ENCODE results near the gene EFCAB8.

The EFCAB8 gene

DNA sequence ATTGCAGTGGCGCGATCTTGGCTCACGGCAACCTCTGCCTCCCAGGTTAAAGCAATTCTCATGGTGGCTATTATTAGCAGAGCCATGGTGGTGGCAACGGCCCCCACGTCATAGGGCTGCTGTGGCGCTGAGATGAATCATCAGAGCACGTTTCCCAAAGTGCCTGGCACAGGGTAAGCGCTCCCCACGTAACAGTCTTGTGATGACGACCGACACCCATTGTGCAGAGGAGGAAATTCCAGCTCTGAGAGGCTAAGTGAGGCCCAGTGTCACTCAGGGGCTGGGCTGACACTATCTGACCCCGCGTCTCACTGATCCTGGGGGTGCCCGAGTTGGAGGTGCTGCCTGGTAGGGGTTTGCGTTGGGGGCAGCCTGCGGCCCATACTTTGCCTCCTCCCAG lies 129.3 kb downstream of the EFCAB8 start:
- DNase-seq = no peak

DNA sequence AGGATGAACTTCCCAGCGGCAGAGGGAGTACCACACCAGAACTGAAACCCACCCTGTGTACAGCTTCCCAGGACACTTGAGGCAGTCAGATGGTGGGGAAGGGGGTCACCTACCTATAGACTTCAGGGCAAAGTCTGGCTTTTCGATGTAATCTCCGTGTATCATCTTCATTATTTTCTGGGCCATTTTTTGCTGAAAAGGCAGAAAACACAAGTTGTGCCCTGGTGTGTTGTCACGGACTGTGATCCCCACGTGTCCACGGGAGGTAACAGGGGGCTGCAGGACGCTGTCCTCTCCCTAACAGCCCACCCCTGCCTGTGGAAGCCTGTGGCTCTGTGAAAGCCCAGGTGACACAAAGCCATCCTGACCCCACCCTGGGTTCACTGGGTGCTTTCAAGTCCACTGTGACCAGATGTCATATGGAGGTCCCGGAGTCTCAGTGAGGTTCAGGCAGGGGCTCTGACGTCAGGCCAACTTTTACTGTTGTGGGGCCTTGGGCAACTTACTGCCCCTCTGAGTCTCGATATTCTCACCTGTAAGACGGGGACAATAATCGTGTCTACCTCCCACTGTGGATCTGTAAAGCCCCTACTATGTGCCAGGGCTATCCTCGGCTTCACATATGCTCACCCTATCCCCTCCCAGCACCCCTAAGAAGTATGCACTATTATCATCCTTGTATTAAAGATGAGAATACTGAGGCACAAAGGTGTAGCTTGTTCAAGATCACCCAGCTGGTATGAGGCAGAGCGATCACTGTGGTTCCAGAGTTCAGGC lies 131.0 kb downstream of the EFCAB8 start:
- DNase-seq = no peak

DNA sequence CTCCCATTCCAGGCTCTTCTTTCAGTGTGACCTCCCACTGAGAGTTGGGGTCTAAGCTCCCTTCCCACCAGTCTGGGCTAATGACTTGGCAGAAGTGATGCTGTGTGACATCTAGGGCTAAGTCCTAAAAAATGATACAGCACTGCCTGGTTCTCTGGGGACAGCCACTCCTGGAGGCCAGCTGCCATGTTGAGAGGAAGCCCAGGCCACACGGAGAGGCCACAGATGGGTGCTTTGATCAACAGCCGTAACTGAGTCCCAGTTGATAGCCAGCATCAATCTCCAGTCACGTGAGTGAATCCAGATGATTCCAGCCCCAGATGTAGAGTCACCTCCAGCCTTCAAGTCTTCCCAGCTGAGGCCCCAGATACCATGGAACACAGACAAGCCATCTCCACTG lies 131.7 kb downstream of the EFCAB8 start:
- no peak for DNase-seq

DNA sequence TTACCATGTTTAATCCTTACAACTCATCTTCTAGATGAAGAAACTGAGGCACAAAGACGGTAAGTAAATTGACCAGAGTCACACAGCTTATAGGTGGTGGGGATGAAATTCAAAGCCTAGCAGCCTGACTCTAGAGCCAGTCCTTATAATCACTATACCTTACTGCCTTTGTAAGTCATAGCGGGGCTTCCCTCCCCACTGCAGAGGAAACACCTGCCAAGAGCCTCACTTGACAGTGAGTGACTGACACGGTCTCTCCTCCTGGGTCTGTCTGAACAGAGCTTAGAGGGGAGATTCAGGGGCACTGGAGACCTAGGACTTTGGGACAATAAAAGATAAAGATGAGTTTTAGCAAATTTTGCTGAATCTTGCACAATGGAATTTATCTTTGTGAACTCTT lies 132.7 kb downstream of the EFCAB8 start:
- no peak for DNase-seq

DNA sequence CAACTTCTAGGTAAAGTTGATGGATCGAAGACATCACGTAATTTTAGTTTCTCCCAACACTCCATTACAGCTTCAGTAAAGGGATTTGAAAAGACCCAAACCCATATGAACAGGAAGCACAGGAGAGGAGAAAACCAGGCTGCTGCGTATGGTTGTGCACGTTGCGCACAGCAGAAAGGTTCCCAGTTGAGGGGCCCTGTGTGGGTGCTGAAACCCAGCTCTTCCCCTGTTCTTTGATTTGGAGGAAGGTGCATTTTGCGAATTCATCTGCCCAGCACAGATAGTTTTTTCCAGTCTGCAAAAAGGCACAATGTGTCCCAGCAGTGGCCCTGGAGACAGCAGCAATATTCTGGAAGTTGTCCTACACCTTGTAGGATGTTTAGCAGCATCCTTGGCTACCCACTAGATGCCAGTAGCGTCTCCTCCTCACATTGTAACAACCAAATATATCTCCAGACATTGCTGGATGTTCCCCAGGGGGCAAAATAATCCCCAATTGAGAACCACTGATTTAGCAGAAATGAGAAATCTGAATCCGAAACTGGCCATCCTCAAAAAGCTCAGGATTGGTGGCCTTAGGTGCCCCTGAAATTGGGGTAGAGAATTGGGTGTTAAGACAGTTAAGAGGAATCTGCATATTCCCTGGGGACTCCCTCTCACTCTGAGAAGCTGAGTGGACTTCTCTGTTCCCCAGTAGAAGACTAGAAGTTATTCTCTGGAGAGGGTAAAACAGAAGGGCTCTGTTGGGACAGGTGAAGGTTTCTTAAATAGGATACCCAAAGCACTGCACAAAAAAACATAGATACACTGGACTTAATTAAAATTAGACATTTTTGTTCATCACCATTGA lies 133.3 kb downstream of the EFCAB8 start:
- DNase-seq = no peak

DNA sequence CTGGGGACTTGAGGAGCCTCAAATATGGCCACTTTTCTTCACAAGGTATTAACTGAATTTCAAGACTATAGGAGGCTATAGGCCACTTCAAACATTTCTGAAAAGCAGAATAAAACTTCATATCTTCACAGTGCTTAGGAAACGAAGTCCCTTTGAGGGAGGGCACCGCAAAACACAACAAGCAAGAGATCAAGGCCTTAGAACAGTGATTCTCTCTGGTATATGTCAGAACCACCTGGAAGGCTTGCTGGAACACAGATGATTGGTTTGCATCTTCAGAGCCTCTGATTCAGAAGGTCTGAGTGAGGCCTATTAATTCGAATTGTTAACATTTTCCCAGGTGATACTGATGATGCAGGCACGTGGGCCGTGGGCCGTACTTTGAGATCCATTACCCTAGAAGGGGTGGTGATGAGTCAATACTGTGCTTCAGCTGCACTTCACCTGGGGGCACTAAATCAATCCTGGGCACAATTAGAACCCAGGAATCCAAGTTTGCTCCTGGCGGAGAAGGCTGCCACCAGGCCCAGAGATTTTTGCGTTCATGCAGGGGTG lies 134.8 kb downstream of the EFCAB8 start:
- DNase-seq = no peak

DNA sequence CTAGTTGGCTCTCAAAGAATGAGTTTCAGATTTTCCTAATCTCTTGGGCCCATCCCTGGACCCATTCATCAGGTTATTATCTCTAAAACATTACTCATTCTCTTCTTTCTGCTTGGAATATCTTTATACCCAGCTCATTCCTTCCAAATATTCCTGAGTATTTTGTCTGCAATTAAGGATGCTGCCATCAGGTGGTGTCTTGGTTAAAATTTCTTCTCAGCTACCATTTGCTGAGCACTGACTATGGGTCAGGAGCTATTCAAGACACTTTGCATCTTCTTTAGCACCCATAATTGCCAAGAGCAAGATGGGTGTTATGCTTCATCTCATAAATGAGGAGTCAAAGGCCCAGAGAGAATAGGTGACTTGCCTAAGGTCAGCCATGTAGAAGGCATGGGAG lies 137.1 kb downstream of the EFCAB8 start:
- no peak for DNase-seq

DNA sequence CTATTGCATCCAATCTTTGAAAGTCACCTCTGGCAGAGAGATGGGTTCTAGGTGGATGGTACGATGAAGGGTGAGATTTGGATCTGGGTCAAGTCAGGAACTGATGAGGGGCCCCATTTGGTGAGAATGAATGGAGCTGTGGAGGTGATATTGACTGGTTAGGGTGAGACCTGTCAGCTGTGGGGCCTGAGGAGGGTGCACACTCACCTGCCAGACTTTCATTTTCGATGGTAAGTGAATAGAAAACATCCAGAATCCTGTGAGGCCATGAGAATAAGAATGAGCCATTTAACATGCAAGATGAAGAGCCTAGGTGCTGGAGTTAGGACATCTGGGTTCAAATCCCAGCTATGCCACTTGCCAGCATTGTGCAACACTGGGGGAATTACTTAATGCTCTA lies 138.7 kb downstream of the EFCAB8 start:
- no peak for DNase-seq

DNA sequence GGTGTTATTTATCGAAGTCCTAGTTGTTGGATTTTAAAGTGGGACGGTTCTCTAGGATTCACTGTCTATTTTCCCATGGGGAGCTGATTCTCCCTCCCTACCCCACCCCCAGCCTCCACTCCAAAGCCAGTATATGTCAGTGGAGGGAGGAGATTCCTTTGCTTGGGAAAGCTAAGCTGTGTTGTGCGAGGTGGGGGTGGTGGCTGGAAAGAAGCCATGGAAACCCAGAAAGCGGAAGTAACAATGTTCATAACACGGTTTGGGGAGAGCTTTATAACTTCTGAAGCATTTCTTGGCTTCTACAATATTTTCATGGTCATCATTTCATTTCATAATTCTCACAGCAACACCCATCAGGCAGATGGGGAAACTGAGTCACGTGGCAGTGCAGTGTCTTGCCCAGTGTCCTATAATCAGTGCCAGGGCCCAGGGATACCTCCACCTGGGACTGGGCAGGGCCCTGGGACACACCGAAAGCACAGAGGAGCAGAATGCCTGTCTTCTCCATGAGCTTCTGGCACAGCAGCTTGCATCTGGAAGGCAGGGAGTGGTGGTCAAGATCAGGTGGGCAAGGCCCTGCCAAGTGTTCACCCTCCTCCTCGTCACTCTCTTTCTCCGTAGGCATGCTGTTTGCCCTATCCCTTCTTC lies 141.0 kb downstream of the EFCAB8 start:
- peak; percentile 31 for DNase-seq

DNA sequence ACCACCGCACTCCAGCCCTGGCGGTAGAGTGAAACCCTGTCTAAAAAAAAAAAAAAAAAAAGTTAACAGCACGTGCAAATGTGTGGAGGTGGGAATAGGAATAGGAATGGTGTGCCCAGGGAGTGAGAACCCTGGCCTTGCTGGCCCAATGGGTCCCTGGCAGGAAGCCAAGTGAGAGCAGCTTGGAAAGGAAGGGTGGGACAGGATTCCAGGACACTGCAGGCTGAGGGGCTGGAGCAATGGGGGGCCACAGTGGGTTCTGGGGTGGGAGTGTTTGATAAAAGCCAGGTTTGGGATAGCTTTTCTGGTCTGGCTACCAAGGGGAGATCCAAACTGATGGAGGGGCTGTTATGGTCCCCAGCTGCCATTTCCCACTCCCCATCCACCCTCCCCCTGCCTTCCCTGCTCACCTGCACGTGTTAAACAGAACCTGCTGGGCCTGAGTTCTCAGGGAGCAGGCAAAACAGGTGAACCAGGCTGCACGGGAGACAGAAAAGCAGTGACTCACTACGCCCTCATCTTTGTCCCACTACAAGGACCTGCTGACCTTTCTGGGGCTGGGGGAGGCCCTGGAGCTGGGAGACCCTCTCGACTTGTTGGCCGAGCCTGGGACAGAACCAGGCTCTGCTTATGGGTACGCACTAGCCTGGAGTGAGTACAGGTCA lies 142.2 kb downstream of the EFCAB8 start:
- DNase-seq = no peak

DNA sequence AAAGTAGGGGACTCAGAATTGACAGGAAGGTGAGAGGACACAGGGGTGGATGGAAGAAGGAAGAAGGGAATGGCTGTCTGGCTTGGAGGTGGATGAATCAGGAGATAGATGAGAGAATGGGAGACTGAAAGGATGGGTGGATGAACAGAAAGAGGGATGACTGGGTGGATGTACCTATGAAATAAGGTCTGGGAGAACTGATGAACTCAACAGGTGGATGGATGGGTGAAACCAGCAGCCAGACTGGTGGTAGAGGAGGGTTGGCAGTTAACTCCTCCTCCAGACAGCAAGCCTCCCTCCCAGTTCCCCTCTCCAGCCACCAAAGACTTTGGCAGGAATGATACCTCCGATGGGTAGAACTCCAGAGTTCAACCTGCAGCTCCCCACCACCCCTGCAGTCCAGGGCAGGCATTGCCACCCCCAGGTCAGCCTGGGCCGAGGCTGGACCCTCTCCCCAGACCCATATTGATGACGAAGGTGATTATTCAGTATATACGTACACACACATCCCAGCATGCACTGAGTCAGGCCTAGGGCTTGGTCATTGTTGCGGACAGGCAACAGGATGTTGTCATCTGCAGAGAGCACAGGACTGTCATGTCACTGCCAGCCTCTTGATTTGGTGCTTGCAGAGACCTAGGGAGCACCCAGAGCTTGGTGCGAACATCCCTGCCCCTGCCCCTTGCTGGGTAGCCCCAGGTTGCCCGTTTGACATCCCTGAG lies 143.5 kb downstream of the EFCAB8 start:
- no peak for DNase-seq

DNA sequence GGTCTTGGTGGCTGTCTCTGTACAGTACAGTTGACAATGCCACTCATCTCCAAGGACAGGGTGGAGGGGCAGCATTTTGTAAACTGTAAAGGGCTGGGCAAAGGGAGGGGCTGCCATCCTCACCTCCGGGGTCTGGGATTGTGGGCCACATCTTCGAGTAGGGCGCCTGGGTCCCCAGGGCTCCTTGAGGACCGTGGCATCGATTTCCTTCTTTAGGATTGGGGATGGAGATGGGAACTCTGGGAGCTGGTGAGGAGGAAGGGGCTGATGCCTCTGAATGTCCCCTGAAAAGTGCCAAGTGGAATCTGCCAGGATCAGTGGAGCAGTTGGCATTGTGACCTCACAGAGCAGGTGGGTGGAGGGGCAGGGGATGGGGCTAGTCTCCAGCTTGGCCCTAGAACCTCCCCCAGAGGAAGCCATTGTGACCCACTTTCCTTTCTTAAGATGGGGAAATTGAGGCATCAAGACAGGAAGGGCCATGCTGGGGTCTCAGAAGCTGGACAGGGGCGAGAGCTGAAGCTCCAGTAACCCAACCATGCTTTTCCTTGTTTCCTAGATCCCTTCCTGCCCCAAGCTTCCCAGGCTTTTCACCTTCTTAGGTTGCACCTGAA lies 145.5 kb downstream of the EFCAB8 start, which contains the start of gene SUN5:
SUN5 (minus strand) TSS at position 293 of the 611 bp plus-strand sequence; CDS start at position 200, 93 bp downstream.
- no peak for DNase-seq

DNA sequence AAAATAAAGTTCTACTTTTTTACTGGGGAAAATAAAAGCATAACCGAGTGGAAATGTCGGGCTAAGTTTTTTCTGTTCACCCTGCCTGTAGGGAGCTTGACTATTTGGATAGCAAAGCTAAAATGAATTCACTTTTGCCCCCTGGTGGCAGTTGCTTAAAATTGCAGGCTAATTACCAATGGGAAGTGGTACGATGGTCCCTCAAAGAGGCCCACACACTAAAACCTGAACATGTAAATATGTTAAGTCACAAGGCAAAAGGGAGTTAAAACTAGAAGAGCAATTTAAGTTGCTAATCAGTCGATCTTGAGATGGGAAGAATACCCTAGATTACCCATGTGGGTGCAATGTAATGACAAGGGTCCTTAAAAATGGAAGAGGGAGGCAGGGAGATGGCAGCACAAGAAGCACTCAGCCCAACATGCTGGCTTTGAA lies 146.4 kb downstream of the EFCAB8 start:
- DNase-seq = peak; percentile 23

DNA sequence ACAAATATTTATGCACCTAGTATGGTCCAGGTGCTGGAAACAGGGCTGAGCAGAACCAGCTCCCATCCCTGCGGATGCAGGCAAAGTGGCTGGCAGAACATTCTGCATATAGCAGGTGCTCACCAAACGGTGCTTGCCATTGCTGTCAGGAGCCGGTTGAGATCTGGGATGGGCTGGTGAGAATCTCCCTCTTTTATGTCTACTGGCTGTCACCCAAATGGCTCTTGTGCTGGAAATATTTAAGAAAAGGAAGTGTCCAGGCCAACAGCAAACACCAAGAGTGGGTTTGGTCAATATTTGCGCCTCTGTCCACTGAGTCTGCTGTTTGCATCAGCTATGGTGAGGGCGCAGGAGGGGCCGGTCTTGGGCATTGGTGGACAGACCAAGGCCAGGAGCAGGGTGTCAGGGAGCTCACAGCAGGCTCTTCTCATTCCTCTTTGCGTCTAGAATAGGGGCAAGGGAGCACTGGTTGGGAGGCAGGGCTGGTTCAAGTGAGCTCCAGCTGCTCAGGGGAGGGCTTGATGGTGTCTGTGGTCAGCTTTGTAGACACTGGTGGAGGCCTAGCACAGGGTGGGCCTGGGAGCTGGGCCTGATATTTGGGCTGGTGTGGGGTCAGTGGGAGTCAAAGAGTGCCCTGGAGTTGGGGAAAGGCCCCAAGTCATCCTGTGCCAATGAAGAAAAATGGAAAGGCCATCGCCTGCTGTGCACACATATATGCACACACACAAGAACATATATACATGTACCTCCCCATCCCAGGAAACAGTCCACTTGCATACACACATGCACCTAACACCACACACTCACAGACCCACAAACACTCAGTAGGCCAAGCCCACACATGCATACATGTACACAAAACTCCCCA lies 147.4 kb downstream of the EFCAB8 start:
- DNase-seq = no peak

DNA sequence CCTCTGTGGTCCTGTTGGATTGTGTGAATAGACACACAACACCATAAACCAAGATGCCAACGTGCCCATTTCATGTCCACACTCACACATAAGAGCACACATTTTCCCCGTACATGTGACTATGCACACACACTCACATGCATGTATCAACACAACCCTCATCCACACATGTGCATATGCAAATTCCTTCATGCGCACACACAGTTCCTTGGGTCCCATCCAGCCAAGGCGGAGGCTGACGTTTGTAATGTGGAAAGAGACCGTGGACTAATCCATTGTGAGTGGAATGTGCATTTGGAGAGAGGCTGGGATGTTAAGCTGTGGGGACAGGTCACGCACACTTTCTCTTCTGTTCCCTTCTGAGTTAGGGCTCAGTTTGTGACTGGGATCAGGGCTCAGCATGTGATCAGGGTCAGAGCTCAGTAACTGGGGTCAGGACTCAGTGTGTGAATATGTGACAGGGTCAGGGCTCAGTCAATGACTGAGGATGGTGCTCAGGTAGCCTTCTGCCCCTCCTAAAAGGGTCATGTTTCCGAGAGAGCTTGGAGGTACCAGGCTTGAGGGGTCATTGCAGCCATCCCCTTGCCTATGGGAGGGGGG lies 148.2 kb downstream of the EFCAB8 start:
- no peak for DNase-seq

DNA sequence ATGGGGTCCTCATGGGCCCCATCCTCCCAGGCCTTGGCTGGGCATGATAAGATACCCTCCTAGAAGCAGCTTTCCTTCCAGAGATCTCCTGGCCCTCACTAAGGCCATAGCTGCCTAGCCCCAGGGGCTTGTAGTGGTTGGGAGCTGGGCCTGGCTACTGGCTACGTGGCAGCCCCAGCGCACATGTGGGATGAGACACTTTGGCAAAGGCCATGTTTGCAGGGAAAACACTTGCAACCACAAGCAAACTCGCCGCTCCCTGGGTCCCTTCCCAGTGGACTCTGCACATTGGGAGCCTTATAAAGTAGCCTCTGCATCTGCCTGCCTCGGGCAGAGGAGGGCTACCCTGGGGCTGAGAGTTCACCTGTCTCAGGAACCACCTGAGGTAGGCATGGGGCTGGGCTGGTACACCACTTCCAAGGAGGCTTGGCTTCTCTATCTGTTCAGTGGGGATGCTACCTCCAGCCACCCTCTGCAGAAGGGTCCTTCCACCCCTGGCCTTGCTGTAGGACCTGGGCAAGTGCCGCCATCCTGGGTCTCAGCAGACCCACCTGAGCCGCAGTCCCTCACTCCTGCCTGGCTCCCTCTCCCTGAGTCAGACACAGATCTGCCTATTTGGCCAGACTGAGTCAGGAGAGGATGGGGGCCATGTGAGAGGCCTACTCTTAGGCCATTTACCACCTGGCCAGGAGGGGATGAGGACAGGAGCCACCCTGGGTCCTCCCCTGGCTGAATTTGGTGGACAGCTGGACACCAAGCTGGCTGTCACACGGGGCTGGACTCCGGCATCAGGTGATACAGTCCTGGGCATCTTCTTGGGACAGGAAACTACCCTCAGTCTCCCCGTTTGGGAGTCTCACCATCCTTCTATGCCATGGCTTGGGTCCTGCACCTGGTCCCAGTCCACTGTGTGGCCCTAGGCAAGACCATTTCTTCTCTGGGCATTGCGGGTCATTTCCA lies 148.9 kb downstream of the EFCAB8 start, which contains the start of gene BPIFB2:
BPIFB2 (plus strand) TSS at position 329 of the 960 bp plus-strand sequence. CDS start 871 bp downstream, outside the sequence.
- DNase-seq = no peak

DNA sequence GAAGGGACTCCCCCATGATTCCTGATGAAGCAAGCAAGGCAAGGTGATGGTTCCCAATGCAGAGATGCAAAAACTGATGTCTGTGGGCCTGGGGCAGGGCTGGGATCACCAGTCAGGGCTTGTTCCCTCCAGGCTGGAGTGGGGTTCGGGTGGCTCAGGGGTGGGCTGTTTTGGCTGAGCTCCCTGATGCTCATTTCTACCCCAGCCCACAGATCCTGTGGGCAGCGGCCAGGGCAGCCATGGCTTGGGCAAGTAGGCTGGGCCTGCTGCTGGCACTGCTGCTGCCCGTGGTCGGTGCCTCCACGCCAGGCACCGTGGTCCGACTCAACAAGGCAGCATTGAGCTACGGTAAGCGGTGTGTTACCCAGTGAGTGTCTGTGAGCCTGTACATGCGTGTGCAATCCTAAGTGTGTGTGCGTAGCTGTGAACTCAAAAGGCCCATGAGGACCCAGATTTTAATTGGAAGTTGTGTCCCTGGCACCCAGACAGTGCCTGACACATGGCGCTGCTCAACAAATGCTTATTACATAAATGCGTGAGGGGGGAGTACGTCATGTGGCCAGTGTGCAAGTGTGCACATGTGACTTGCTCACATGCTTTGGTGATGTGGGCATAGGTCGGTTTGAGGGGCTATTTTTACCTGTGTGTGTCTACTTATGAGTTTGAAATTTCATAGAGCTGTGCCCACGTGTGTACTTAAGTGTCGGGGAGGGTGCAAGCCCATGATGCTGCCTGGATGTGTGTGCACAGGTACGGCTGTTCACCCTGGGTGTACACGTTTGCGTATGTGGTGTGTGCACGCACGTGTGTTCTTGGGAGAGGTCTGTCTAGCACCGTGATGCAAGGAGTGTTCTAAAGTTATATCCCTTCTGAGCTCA lies 149.9 kb downstream of the EFCAB8 start:
- no peak for DNase-seq
